WTC11 (cell line): ENCODE measurements around the gene MAP7. TPM values are rescaled to one million over a fixed set of nuclear protein-coding genes. Genes with fewer than 3 reads are reported as not detected.
A peak's percentile ranks its signal among the peaks of the same experiment; 100 is the strongest.

Experiments
- ATAC-seq: fragments of 200-7000 bp; cut with Tn5 transposase; 2 replicates; pipeline ENCODE4 v1.10.0; 2021; ENCODE audit warnings: mild to moderate bottlenecking, moderate library complexity
- CTCF ChIA-PET: fragments of 300-600 bp; sonication (Branson Sonifier 250); formaldehyde crosslinking; loops from one replicate; lab custom pipeline; 2021; ENCODE audit warnings: antibody characterized with exemption; lab: Charles Lee
- POLR2A ChIA-PET: fragments of 350-600 bp; sonication (Branson Sonifier 250); formaldehyde crosslinking; loops from one replicate; lab custom pipeline; 2021; ENCODE audit warnings: antibody characterized with exemption; lab: Charles Lee
- DNase-seq: peaks from one replicate; pipeline ENCODE4 v3.0.0; 2021; ENCODE audit warnings: low spot score
- H3K27ac Mint-ChIP-seq: 2 replicates; pipeline ENCODE4 v1.8.0; 2021; ENCODE audit warnings: mixed read lengths
- H3K27me3 Mint-ChIP-seq: 2 replicates; pipeline ENCODE4 v1.8.0; 2021; ENCODE audit warnings: low read depth, mild to moderate bottlenecking, moderate library complexity, mixed read lengths
- H3K36me3 Mint-ChIP-seq: 2 replicates; pipeline ENCODE4 v1.8.0; 2021; ENCODE audit warnings: mixed read lengths
- H3K4me1 Mint-ChIP-seq: 2 replicates; pipeline ENCODE4 v1.8.0; 2022; ENCODE audit warnings: mixed read lengths
- H3K4me3 Mint-ChIP-seq: 2 replicates; pipeline ENCODE4 v1.8.0; 2021; ENCODE audit warnings: mild to moderate bottlenecking, moderate library complexity, mixed read lengths
- H3K9me3 Mint-ChIP-seq: 2 replicates; pipeline ENCODE4 v1.8.0; 2021; ENCODE audit warnings: mixed read lengths
- ATF1 ChIP-seq: sonication (generic); formaldehyde crosslinking; IDR thresholded peaks from 2 replicates; pipeline ENCODE4 v1.8.1; 2023; ENCODE audit warnings: mild to moderate bottlenecking, moderate library complexity, missing genetic modification reagents
- ELF4 ChIP-seq: sonication (generic); formaldehyde crosslinking; IDR thresholded peaks from 2 replicates; pipeline ENCODE4 v1.8.1; 2022; ENCODE audit warnings: low read depth, mild to moderate bottlenecking, moderate library complexity, missing genetic modification reagents
- EMX1 ChIP-seq: fragments of 250-450 bp; sonication (Bioruptor Pico); IDR thresholded peaks from 2 replicates; pipeline ENCODE4 v1.8.0; 2021; ENCODE audit warnings: mild to moderate bottlenecking
- ESRRA ChIP-seq: sonication (generic); formaldehyde crosslinking; IDR thresholded peaks from 2 replicates; pipeline ENCODE4 v1.8.1; 2022; ENCODE audit warnings: mild to moderate bottlenecking, missing genetic modification reagents, borderline replicate concordance
- GRHL2 ChIP-seq: fragments of 250-450 bp; sonication (Bioruptor Pico); IDR thresholded peaks from 2 replicates; pipeline ENCODE4 v1.8.0; 2022; ENCODE audit warnings: mild to moderate bottlenecking, moderate library complexity; ENCODE audit not compliant: insufficient replicate concordance, severe bottlenecking
- HMGA2 ChIP-seq: fragments of 250-450 bp; sonication (Bioruptor Pico); IDR thresholded peaks from 2 replicates; pipeline ENCODE4 v1.4.0; 2021; ENCODE audit warnings: mild to moderate bottlenecking, moderate library complexity
- MXD4 ChIP-seq: fragments of 250-450 bp; sonication (Bioruptor Pico); IDR thresholded peaks from 2 replicates; pipeline ENCODE4 v1.8.0; 2021; ENCODE audit warnings: mild to moderate bottlenecking, moderate library complexity, borderline replicate concordance
- NR3C1 ChIP-seq: sonication (generic); formaldehyde crosslinking; conservative IDR thresholded peaks from 2 replicates; pipeline ENCODE4 v1.8.1; 2023; ENCODE audit warnings: low read depth, mild to moderate bottlenecking, missing genetic modification reagents
- OVOL2 ChIP-seq: fragments of 250-450 bp; sonication (Bioruptor Pico); IDR thresholded peaks from 2 replicates; pipeline ENCODE4 v1.9.0; 2021; ENCODE audit warnings: mild to moderate bottlenecking, borderline replicate concordance
- PRRX2 ChIP-seq: fragments of 250-450 bp; sonication (Bioruptor Pico); IDR thresholded peaks from 2 replicates; pipeline ENCODE4 v1.8.0; 2021; ENCODE audit warnings: mild to moderate bottlenecking
- SOX15 ChIP-seq: fragments of 250-450 bp; sonication (Bioruptor Pico); IDR thresholded peaks from 2 replicates; pipeline ENCODE4 v1.9.0; 2021; ENCODE audit warnings: mild to moderate bottlenecking
- SP1 ChIP-seq: sonication (generic); formaldehyde crosslinking; conservative IDR thresholded peaks from 2 replicates; pipeline ENCODE4 v1.8.1; 2022; ENCODE audit warnings: missing genetic modification reagents
- ZNF671 ChIP-seq: fragments of 250-450 bp; sonication (Bioruptor Pico); IDR thresholded peaks from 2 replicates; pipeline ENCODE4 v1.8.0; 2021; ENCODE audit warnings: mild to moderate bottlenecking
- total RNA-seq: library from RNA; stranded (reverse); gene quantifications from 3 replicates; pipeline ENCODE4 v1.2.3, GENCODE V29; 2021
- TF ChIP-seq, protein P1 (sequence below): sonication (generic); formaldehyde crosslinking; IDR thresholded peaks from 2 replicates; pipeline ENCODE4 v1.8.0; 2023; ENCODE audit warnings: mild to moderate bottlenecking, missing genetic modification reagents
- TF ChIP-seq, protein P2 (sequence below): fragments of 250-450 bp; sonication (Bioruptor Pico); IDR thresholded peaks from 2 replicates; pipeline ENCODE4 v1.9.0; 2021; ENCODE audit warnings: moderate library complexity, mild to moderate bottlenecking, inconsistent platforms, borderline replicate concordance
- TF ChIP-seq, protein P3 (sequence below): sonication (generic); formaldehyde crosslinking; IDR thresholded peaks from 2 replicates; pipeline ENCODE4 v1.8.0; 2023; ENCODE audit warnings: missing genetic modification reagents
- TF ChIP-seq, protein P4 (sequence below): sonication (generic); formaldehyde crosslinking; IDR thresholded peaks from 2 replicates; pipeline ENCODE4 v1.8.0; 2022; ENCODE audit warnings: mild to moderate bottlenecking, missing genetic modification reagents
- TF ChIP-seq, protein P5 (sequence below): sonication (generic); formaldehyde crosslinking; IDR thresholded peaks from 2 replicates; pipeline ENCODE4 v1.8.1; 2023; ENCODE audit warnings: mild to moderate bottlenecking, missing genetic modification reagents
- TF ChIP-seq, protein P6 (sequence below): sonication (generic); formaldehyde crosslinking; conservative IDR thresholded peaks from 2 replicates; pipeline ENCODE4 v1.8.1; 2022; ENCODE audit warnings: mild to moderate bottlenecking, missing genetic modification reagents

Gene MAP7
- total RNA-seq, 1 experiment from 2014 or later, result 56.6 TPM

DNA sequence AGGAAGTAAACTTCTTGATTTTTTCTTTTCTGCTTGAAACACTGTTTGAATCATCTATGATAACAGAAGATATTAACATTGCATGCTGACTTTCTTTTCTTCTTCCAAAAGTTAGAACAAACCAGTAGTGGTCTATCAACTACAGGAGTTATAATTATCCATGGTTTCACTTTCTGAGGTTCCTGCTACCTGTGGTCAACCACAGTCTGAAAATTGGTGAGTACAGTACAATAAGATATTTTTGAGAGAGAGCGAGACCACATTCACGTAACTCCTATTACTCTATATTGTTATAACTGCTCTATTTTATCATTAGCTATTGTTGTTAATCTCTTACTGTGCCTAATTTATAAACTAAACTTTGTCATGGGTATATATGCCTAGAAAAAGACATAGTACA lies 86.1 kb downstream of the MAP7 start (continued):
- TF ChIP-seq, protein P1, sequence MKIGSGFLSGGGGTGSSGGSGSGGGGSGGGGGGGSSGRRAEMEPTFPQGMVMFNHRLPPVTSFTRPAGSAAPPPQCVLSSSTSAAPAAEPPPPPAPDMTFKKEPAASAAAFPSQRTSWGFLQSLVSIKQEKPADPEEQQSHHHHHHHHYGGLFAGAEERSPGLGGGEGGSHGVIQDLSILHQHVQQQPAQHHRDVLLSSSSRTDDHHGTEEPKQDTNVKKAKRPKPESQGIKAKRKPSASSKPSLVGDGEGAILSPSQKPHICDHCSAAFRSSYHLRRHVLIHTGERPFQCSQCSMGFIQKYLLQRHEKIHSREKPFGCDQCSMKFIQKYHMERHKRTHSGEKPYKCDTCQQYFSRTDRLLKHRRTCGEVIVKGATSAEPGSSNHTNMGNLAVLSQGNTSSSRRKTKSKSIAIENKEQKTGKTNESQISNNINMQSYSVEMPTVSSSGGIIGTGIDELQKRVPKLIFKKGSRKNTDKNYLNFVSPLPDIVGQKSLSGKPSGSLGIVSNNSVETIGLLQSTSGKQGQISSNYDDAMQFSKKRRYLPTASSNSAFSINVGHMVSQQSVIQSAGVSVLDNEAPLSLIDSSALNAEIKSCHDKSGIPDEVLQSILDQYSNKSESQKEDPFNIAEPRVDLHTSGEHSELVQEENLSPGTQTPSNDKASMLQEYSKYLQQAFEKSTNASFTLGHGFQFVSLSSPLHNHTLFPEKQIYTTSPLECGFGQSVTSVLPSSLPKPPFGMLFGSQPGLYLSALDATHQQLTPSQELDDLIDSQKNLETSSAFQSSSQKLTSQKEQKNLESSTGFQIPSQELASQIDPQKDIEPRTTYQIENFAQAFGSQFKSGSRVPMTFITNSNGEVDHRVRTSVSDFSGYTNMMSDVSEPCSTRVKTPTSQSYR, result no peak
- TF ChIP-seq, protein P2, sequence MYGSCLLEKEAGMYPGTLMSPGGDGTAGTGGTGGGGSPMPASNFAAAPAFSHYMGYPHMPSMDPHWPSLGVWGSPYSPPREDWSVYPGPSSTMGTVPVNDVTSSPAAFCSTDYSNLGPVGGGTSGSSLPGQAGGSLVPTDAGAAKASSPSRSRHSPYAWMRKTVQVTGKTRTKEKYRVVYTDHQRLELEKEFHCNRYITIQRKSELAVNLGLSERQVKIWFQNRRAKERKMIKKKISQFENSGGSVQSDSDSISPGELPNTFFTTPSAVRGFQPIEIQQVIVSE (CRISPR knock-in tag), result no peak
- no peak for TF ChIP-seq GRHL2
- TF ChIP-seq, all 79 proteins: peak for 0

DNA sequence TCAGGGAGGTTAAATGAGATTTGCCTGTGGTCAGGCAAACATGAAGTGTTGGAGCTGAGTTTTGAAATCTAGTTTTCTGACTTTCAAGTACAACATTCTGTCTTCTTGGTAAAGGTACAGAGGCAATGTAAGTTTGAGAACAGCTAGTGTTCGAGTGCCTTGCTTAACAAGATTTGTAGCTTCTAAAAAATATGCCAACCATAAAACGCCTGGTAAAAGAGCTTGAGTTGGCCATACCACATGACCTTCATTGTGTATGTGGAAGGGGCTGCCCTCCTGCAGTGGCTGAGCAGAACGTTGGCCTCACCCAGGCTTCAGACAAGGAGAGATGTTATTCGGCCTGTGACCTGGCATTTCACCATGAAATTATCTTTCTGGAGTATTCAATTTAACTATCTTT lies 86.5 kb downstream of the MAP7 start:
- no peak for ATAC-seq

DNA sequence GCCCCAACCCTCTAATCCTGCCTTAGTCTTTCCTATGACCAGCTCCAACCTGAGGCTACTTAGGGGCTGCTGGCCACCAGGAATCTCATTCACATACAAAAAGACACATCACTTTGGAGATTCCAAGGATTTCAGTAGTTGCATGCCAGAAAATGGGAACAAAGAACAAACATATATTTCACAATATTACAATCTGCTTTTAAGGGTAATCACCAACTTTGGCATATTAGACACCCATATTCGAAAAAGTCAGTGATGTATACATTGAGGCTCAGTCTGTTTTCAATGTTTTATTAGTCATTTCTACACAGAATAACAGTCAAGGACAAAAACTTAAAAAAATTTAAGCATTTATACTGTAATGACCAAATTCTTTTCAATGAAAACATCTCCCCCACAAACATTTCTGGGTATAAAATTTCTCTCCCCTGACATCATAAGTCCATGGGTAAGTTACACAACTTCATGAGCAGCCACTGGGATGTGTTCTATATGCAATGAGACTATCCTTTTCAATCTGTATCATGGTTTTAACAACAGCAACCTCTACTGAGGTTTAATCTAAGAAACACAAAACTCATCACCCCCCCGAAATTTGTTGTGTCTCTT lies 103.5 kb downstream of the MAP7 start:
- ATAC-seq, result peak; percentile 31; the same call in 1 of the 2 replicates
- no peak for TF ChIP-seq ESRRA (CRISPR knock-in tag)
- TF ChIP-seq, protein P3, sequence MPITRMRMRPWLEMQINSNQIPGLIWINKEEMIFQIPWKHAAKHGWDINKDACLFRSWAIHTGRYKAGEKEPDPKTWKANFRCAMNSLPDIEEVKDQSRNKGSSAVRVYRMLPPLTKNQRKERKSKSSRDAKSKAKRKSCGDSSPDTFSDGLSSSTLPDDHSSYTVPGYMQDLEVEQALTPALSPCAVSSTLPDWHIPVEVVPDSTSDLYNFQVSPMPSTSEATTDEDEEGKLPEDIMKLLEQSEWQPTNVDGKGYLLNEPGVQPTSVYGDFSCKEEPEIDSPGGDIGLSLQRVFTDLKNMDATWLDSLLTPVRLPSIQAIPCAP (CRISPR knock-in tag), result no peak
- no peak for TF ChIP-seq ATF1
- TF ChIP-seq OVOL2 (CRISPR knock-in tag), result no peak
- no peak for TF ChIP-seq NR3C1 (CRISPR knock-in tag)
- TF ChIP-seq, protein P4, sequence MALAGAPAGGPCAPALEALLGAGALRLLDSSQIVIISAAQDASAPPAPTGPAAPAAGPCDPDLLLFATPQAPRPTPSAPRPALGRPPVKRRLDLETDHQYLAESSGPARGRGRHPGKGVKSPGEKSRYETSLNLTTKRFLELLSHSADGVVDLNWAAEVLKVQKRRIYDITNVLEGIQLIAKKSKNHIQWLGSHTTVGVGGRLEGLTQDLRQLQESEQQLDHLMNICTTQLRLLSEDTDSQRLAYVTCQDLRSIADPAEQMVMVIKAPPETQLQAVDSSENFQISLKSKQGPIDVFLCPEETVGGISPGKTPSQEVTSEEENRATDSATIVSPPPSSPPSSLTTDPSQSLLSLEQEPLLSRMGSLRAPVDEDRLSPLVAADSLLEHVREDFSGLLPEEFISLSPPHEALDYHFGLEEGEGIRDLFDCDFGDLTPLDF (CRISPR knock-in tag), result no peak
- TF ChIP-seq, protein P5, sequence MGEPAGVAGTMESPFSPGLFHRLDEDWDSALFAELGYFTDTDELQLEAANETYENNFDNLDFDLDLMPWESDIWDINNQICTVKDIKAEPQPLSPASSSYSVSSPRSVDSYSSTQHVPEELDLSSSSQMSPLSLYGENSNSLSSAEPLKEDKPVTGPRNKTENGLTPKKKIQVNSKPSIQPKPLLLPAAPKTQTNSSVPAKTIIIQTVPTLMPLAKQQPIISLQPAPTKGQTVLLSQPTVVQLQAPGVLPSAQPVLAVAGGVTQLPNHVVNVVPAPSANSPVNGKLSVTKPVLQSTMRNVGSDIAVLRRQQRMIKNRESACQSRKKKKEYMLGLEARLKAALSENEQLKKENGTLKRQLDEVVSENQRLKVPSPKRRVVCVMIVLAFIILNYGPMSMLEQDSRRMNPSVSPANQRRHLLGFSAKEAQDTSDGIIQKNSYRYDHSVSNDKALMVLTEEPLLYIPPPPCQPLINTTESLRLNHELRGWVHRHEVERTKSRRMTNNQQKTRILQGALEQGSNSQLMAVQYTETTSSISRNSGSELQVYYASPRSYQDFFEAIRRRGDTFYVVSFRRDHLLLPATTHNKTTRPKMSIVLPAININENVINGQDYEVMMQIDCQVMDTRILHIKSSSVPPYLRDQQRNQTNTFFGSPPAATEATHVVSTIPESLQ (CRISPR knock-in tag), result no peak
- no peak for TF ChIP-seq SOX15
- TF ChIP-seq EMX1 (CRISPR knock-in tag), result no peak
- TF ChIP-seq, protein P6, sequence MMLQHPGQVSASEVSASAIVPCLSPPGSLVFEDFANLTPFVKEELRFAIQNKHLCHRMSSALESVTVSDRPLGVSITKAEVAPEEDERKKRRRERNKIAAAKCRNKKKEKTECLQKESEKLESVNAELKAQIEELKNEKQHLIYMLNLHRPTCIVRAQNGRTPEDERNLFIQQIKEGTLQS, result no peak
- no peak for TF ChIP-seq SP1 (CRISPR knock-in tag)
- TF ChIP-seq ZNF671 (CRISPR knock-in tag), result no peak
- no peak for TF ChIP-seq MXD4 (CRISPR knock-in tag)
- TF ChIP-seq PRRX2, result no peak
- ChIA-PET CTCF (no interaction called here), POLR2A (no interaction called here)
- H3K27me3 Mint-ChIP-seq, result no peaks in the 10 kb centered on the region
- H3K4me1 Mint-ChIP-seq, result peaks cover 44% of the 10 kb centered on the region
- 0 out of 2 replicates have a peak overlapping the region, but pooled peaks have one; percentile 92 for H3K27ac Mint-ChIP-seq
- H3K9me3 Mint-ChIP-seq, result peaks cover 8% of the 10 kb centered on the region
- H3K36me3 Mint-ChIP-seq, result peaks cover 13% of the 10 kb centered on the region
- no peak overlapping the region for H3K4me3 Mint-ChIP-seq
- no peak for DNase-seq

More for the DNA sequence above, 86.5 kb downstream of the MAP7 start:
- Mint-ChIP-seq H3K4me3 (no peak overlapping the region), H3K27ac (peak overlapping the region; percentile 42; the same call in 1 of the 2 replicates), H3K36me3 (peaks cover 4% of the 10 kb centered on the region; the same call in 1 of the 2 replicates)
- DNase-seq, result no peak
- TF ChIP-seq ELF4 (CRISPR knock-in tag), result no peak
- no peak for TF ChIP-seq HMGA2
- TF ChIP-seq, all 79 proteins: peak for 0
- ChIA-PET POLR2A (no interaction called here), CTCF (no interaction called here)
- Mint-ChIP-seq H3K27me3 (no peaks in the 10 kb centered on the region), H3K9me3 (peaks cover 10% of the 10 kb centered on the region), H3K4me1 (peaks cover 23% of the 10 kb centered on the region)
